GM20000 (cell line): Measurements from ENCODE around the gene ZNF804B.

Experiments used
- DNase-seq: peaks from one replicate; pipeline ENCODE4 v3.0.0; 2012; ENCODE audit warnings: low spot score
- CTCF ChIP-seq: IDR thresholded peaks from 2 replicates; pipeline ENCODE4 v1.5.1; 2012; ENCODE audit warnings: mild to moderate bottlenecking, control low read depth; ENCODE audit errors: extremely low read depth, missing control alignments

ZNF804B gene

GRCh38 chr7:89311886-89312285 is 552.4 kb downstream of the ZNF804B start:
- no peak for TF ChIP-seq CTCF
- no peak for DNase-seq

- TF ChIP-seq CTCF, result no peak
Measured at GRCh38 chr7:89312551-89312950, 553.1 kb downstream of the ZNF804B start.

GRCh38 chr7:89316584-89317251 is 557.2 kb downstream of the ZNF804B start:
- TF ChIP-seq CTCF, result no peak
- no peak for DNase-seq

More at GRCh38 chr7:89312551-89312950, 553.1 kb downstream of the ZNF804B start:
- DNase-seq, result no peak

GRCh38 chr7:89332026-89332425 is 572.5 kb downstream of the ZNF804B start:
- no peak for DNase-seq
- TF ChIP-seq CTCF, result no peak

GRCh38 chr7:89334797-89335196 is 575.3 kb downstream of the ZNF804B start:
- DNase-seq, result peak; percentile 4
- no peak for TF ChIP-seq CTCF

GRCh38 chr7:89335490-89335889 is 576.0 kb downstream of the ZNF804B start:
- DNase-seq, result no peak
- no peak for TF ChIP-seq CTCF

- DNase-seq, result no peak
- no peak for TF ChIP-seq CTCF
Measured at GRCh38 chr7:89336121-89336520, 576.6 kb downstream of the ZNF804B start.
